Activated T-helper 1 cell treated with anti-CD3 and anti-CD28 coated beads, Interleukin-12 subunit alpha, Interleukin-12 subunit beta, Interleukin-2, Interleukin-4 antibody, amounts not matched to agents 30 ng/mL and 10 ng/mL and 1 ng/mL, durations not matched to agents 14 hours and 24 hours and 36 hours (primary cell): Measurements from ENCODE around the gene MXRA8. TPM values are rescaled to one million over a fixed set of nuclear protein-coding genes. Genes with fewer than 3 reads are reported as not detected.
A peak's percentile ranks its signal among the peaks of the same experiment; 100 is the strongest.
"Not testable (repeated sequence)": the region's sequence is repeated elsewhere in the genome, so short reads cannot be mapped to it uniquely, and the experiment has no call there.

Source experiments
- DNase-seq: peaks from one replicate; pipeline ENCODE4 v3.0.0; 2021; ENCODE audit warnings: low spot score
- H3K27ac Mint-ChIP-seq: one replicate; pipeline ENCODE4 v1.8.0; 2021; ENCODE audit warnings: mild to moderate bottlenecking, mixed read lengths
- H3K27me3 Mint-ChIP-seq: one replicate; pipeline ENCODE4 v1.8.0; 2022; ENCODE audit warnings: mild to moderate bottlenecking, moderate library complexity, mixed read lengths; ENCODE audit not compliant: insufficient read depth
- H3K36me3 Mint-ChIP-seq: one replicate; pipeline ENCODE4 v1.8.0; 2021; ENCODE audit warnings: low read depth, mixed read lengths
- H3K4me1 Mint-ChIP-seq: one replicate; pipeline ENCODE4 v1.8.0; 2021; ENCODE audit warnings: low read depth, mixed read lengths
- H3K4me3 Mint-ChIP-seq: one replicate; pipeline ENCODE4 v1.8.0; 2021; ENCODE audit warnings: mild to moderate bottlenecking, moderate library complexity, mixed read lengths
- H3K9me3 Mint-ChIP-seq: one replicate; pipeline ENCODE4 v1.8.0; 2021; ENCODE audit warnings: mixed read lengths
- intact Hi-C: fragments of 100-400 bp; cut with micrococcal nuclease; formaldehyde crosslinking; loops from one replicate; pipeline ENCODE4 v1.15.1; 2024
- total RNA-seq: library from RNA; stranded (reverse); gene quantifications from 2 replicates; pipeline ENCODE4 v1.2.3, GENCODE V29; 2022

MXRA8 gene
- total RNA-seq, 1 donor from 2014 or later, result 0.18 TPM

- Mint-ChIP-seq H3K4me1 (peaks cover 11% of the 10 kb centered on the region), H3K27me3 (peaks cover 2% of the 10 kb centered on the region), H3K27ac (peak overlapping the region; percentile 34), H3K9me3 (no peaks in the 10 kb centered on the region), H3K4me3 (peak overlapping the region; percentile 74), H3K36me3 (peaks cover 8% of the 10 kb centered on the region)
- intact Hi-C loops, result loop anchor here (1.0 kb wide), 1 partner anchor 242 kb away; no protein-coding TSS in a partner anchor
- peak; percentile 70 for DNase-seq
These were observed 13.7 kb upstream of the MXRA8 start for GRCh38 chr1:1371746-1372711.

- Mint-ChIP-seq H3K9me3 (no peaks in the 10 kb centered on the region), H3K4me3 (peak overlapping the region; percentile 45), H3K36me3 (peaks cover 8% of the 10 kb centered on the region), H3K4me1 (peaks cover 11% of the 10 kb centered on the region), H3K27ac (no peak overlapping the region), H3K27me3 (peaks cover 2% of the 10 kb centered on the region)
- intact Hi-C loops, result no loop called here
- DNase-seq, result peak; percentile 68
These were observed 13.0 kb upstream of the MXRA8 start for GRCh38 chr1:1371364-1371745.

DNA sequence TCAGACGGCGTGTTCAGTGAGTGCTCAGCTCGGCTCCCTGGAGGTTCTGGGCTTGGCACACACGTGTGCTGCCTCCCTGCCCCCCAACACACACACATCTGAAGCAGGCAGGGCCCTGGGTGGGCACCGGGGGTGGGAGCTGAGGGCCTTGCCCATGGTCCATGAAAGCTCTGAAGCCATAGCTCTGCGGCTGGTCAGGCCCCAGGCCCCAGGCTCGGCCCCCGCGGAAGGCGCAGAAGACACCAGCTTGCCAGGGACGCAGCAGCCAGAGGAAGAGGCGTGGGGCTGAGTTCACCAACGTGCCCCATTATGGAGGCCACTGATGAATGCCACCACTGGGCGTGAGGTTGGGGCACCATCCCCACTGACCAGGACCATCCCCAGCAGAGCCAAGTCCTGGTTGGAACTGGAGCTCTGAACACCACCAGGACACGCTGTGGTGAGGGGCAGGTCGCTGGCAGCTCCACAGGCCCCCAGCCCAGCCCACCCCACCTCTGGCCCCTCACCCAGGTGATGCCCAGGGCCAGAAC is 12.5 kb upstream of the MXRA8 start:
- Mint-ChIP-seq H3K27ac (no peak overlapping the region), H3K9me3 (no peaks in the 10 kb centered on the region), H3K27me3 (peaks cover 2% of the 10 kb centered on the region), H3K4me1 (peaks cover 11% of the 10 kb centered on the region), H3K36me3 (peaks cover 8% of the 10 kb centered on the region), H3K4me3 (peak overlapping the region; percentile 45)
- no peak for DNase-seq
- intact Hi-C loops, result no loop called here

- H3K27ac Mint-ChIP-seq, H3K9me3 Mint-ChIP-seq, H3K36me3 Mint-ChIP-seq, H3K27me3 Mint-ChIP-seq, DNase-seq, intact Hi-C loops: not testable (repeated sequence)
- Mint-ChIP-seq H3K4me3 (peak overlapping the region; percentile 25), H3K4me1 (peaks cover 11% of the 10 kb centered on the region)
These were observed 11.7 kb upstream of the MXRA8 start for GRCh38 chr1:1370094-1370493.

GRCh38 chr1:1367315-1367714 is 9.0 kb upstream of the MXRA8 start:
- Mint-ChIP-seq H3K36me3 (peaks cover 2% of the 10 kb centered on the region), H3K27ac (no peak overlapping the region), H3K4me3 (no peak overlapping the region), H3K4me1 (peaks cover 4% of the 10 kb centered on the region), H3K27me3 (peaks cover 5% of the 10 kb centered on the region), H3K9me3 (no peaks in the 10 kb centered on the region)
- DNase-seq, result no peak
- intact Hi-C loops, result no loop called here

GRCh38 chr1:1366699-1367066 is 8.3 kb upstream of the MXRA8 start:
- Mint-ChIP-seq H3K4me1 (no peaks in the 10 kb centered on the region), H3K36me3 (no peaks in the 10 kb centered on the region), H3K27me3 (peaks cover 5% of the 10 kb centered on the region), H3K9me3 (no peaks in the 10 kb centered on the region), H3K27ac (no peak overlapping the region), H3K4me3 (no peak overlapping the region)
- intact Hi-C loops, result no loop called here
- DNase-seq, result no peak

- no peak for DNase-seq
- intact Hi-C loops, result no loop called here
These were observed 7.7 kb upstream of the MXRA8 start for GRCh38 chr1:1365875-1366698.

DNA sequence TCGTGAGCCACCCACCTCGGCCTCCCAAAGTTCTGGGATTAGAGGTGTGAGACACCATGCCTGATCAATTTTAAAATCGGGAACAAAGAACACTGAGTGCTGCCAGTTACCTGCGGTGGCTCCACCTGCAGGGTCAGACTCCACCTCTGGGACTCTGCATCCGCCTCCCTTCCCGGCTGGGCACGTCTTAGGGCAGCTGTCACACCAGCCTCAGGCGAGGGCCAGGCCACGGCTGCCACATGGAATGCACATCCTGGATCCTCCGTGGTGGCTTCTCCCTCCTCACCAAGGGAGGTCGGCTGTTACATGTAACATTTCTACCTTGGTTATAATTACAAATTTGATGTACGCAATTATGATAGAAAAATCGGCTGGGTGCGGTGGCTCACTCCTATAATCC is 5.9 kb upstream of the MXRA8 start:
- H3K4me3 Mint-ChIP-seq, result no peak overlapping the region

More at GRCh38 chr1:1365875-1366698, 7.7 kb upstream of the MXRA8 start:
- Mint-ChIP-seq H3K4me1 (no peaks in the 10 kb centered on the region), H3K9me3 (no peaks in the 10 kb centered on the region), H3K4me3 (no peak overlapping the region), H3K36me3 (no peaks in the 10 kb centered on the region), H3K27ac (no peak overlapping the region), H3K27me3 (peaks cover 5% of the 10 kb centered on the region)

DNA sequence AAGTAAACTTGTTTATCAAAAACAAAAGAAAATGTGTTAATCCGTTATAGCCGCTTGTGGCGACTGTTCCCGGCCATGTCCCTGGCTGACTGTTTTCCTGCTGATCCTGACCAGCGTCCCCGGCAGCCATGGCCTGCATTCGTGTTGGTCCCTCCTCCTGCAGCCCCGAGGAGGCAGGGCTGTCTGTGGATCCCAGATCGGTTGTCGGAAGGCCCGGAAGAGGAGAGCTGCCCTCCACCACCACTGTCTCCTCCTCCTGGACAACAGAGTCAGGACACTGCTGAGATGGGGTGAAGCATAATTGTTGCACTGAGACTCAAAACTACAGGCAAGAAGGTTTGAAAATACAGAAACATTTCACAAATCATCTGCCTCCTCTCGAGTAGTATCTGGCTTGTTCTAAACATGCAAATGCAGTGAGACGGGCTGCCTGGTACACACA is 3.6 kb upstream of the MXRA8 start:
- no peak overlapping the region for H3K27ac Mint-ChIP-seq
- H3K27me3 Mint-ChIP-seq, result peaks cover 16% of the 10 kb centered on the region
- no peaks in the 10 kb centered on the region for H3K9me3 Mint-ChIP-seq
- no peak for DNase-seq
- H3K36me3 Mint-ChIP-seq, result no peaks in the 10 kb centered on the region
- no peak overlapping the region for H3K4me3 Mint-ChIP-seq
- H3K4me1 Mint-ChIP-seq, result peaks cover 6% of the 10 kb centered on the region
- intact Hi-C loops, result no loop called here

More for the DNA sequence above, 5.9 kb upstream of the MXRA8 start:
- Mint-ChIP-seq H3K4me1 (peaks cover 3% of the 10 kb centered on the region), H3K27ac (no peak overlapping the region), H3K9me3 (no peaks in the 10 kb centered on the region), H3K27me3 (peaks cover 6% of the 10 kb centered on the region), H3K36me3 (no peaks in the 10 kb centered on the region)
- intact Hi-C loops, result no loop called here
- no peak for DNase-seq

GRCh38 chr1:1361233-1361981 is 3.1 kb upstream of the MXRA8 start:
- peaks cover 16% of the 10 kb centered on the region for H3K27me3 Mint-ChIP-seq
- DNase-seq, result no peak
- no peaks in the 10 kb centered on the region for H3K36me3 Mint-ChIP-seq
- H3K4me3 Mint-ChIP-seq, result no peak overlapping the region
- H3K4me1 Mint-ChIP-seq, result peaks cover 6% of the 10 kb centered on the region
- no peak overlapping the region for H3K27ac Mint-ChIP-seq
- H3K9me3 Mint-ChIP-seq, result no peaks in the 10 kb centered on the region
- intact Hi-C loops, result no loop called here

GRCh38 chr1:1360506-1361169 is 2.3 kb upstream of the MXRA8 start:
- Mint-ChIP-seq H3K27me3 (peaks cover 16% of the 10 kb centered on the region), H3K4me3 (no peak overlapping the region), H3K36me3 (no peaks in the 10 kb centered on the region), H3K27ac (no peak overlapping the region), H3K4me1 (peaks cover 6% of the 10 kb centered on the region), H3K9me3 (no peaks in the 10 kb centered on the region)
- no peak for DNase-seq
- intact Hi-C loops, result no loop called here
